GM13976 (cell line): Measurements from ENCODE around the gene SFXN1.
"Not testable (repeated sequence)": the region's sequence is repeated elsewhere in the genome, so short reads cannot be mapped to it uniquely, and the experiment has no call there.

ENCODE experiments used
- DNase-seq: peaks from one replicate; pipeline ENCODE4 v3.0.0; 2012; ENCODE audit warnings: low spot score
- in situ Hi-C: fragments of 300-500 bp; cut with MboI; formaldehyde crosslinking; loops from one replicate; pipeline ENCODE4 v1.12.0; 2022; ENCODE audit warnings: low sequenced_read_pairs, mixed read lengths, inconsistent platforms; ENCODE audit not compliant: unreplicated experiment
- TF ChIP-seq, protein P1 (sequence below): IDR thresholded peaks from 2 replicates; pipeline ENCODE4 v1.5.1; 2012; ENCODE audit warnings: borderline replicate concordance, mild to moderate bottlenecking; ENCODE audit not compliant: insufficient read depth; ENCODE audit errors: extremely low read depth, missing control alignments, control extremely low read depth

Gene SFXN1

DNA sequence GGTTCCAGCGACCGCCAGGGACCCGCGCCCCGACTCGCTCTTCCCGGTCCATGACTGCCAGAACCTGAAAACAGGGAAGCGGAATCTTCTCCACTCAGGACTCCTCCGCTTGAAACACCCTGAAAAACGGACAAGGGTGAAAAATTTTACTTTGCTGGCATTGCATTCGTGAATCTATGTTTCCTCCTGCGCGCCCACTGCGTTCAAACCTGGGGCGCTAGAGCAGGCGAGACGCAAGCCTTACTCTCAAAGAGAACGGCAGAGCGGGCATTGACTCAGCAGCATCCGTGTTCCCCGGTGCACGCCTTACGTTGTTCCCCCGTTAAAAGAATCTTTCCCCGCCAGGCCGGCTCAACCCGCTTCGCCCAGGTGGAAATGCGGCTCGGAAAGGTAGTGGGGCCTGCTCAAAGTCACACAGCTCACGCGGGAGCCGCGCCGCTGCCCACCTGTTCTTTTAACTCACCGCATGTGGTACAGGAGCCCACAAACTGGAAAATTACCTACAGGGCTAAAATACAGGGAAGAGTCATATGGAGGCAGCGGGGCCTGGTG is 33.4 kb upstream of the SFXN1 start:
- TF ChIP-seq, protein P1, sequence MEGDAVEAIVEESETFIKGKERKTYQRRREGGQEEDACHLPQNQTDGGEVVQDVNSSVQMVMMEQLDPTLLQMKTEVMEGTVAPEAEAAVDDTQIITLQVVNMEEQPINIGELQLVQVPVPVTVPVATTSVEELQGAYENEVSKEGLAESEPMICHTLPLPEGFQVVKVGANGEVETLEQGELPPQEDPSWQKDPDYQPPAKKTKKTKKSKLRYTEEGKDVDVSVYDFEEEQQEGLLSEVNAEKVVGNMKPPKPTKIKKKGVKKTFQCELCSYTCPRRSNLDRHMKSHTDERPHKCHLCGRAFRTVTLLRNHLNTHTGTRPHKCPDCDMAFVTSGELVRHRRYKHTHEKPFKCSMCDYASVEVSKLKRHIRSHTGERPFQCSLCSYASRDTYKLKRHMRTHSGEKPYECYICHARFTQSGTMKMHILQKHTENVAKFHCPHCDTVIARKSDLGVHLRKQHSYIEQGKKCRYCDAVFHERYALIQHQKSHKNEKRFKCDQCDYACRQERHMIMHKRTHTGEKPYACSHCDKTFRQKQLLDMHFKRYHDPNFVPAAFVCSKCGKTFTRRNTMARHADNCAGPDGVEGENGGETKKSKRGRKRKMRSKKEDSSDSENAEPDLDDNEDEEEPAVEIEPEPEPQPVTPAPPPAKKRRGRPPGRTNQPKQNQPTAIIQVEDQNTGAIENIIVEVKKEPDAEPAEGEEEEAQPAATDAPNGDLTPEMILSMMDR, result no peak
- DNase-seq, result no peak
- in situ Hi-C loops, result loop anchor here (10.0 kb wide), 1 partner anchor 490 kb away; no protein-coding TSS in a partner anchor

DNA sequence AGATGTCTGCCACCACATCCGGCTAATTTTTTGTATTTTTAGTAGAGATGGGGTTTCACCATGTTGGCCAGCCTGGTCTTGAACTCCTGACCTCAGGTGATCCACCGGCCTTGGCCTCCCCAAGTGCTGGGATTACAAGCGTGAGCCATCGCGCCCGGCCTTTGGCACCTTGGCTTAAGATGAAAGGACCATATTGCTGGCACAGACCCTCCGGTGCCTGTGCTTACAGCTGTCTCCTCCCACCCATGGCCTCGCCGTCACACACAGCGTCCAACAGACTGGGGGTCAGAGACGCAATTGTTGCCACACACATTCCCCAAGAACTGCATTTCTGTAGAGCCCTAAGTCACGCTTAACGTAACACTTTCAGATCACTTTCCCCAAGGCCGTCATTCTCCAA is 32.0 kb upstream of the SFXN1 start:
- not testable (repeated sequence) for DNase-seq
- in situ Hi-C loops, result loop anchor here (10.0 kb wide), 1 partner anchor 492 kb away; no protein-coding TSS in a partner anchor

DNA sequence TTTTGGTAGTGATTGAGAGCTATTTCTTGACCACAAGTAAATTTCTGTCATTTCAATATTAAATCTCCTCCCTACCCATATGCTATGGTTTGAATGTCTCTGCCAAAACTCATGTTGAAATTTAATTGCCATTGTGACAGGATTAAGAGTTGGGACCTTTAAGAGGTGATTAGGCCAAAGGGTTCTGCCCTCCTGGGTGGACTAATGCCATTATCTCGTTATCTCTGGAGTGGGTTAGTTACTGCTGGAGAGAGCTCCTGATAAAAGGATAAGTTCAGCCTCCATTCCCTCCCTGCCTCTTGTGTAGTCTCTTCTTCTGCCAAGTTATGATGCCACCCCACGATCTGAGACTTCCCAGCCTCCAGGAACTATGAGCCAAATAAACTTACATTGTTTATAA is 30.8 kb upstream of the SFXN1 start:
- no peak for DNase-seq
- in situ Hi-C loops, result loop anchor here (10.0 kb wide), 1 partner anchor 493 kb away; no protein-coding TSS in a partner anchor
- TF ChIP-seq, protein P1, result no peak

- no peak for DNase-seq
- TF ChIP-seq, protein P1, result no peak
- in situ Hi-C loops, result loop anchor here (10.0 kb wide), 1 partner anchor 493 kb away; no protein-coding TSS in a partner anchor
Observed at GRCh38 chr5:175448276-175448675, 30.1 kb upstream of the SFXN1 start.

DNA sequence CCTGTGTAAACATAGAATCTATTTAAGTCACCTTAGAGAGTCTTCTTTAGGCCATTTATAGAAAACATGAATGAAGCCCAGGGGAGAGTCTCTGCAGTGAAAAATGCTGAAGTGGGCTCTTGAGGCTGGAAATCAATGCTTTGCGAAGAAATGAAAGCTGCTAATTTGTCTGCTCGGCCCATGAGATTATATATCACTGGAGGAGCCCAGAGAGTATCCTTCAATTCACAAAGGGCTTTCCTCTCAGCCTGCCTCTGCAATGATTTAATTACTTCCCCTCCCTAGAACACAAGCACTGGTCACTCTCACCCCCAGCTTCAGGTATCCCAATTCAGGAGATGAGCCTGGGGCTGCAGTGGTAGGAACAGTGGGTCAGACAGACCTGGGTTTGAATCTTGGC is 26.2 kb upstream of the SFXN1 start:
- DNase-seq, result no peak
- in situ Hi-C loops, result no loop called here
- TF ChIP-seq, protein P1, result no peak

DNA sequence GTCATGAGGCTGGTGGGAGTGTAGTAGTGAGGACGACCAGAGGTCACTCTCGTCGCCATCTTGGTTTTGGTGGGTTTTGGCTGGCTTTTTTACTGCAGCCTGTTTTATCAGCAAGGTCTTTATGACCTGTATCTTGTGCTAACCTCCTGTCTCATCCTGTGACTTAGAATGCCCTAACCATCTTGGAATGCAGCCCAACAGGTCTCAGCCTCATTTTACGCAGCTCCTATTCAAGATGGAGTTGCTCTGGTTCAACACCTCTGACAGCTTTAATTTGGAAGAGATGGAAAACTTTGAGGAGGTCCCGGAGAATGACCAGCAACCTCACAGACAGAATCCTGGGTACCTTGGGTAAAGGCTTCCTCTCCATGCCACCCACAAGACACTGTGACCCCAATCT is 24.0 kb upstream of the SFXN1 start:
- DNase-seq, in situ Hi-C loops: not testable (repeated sequence)

DNA sequence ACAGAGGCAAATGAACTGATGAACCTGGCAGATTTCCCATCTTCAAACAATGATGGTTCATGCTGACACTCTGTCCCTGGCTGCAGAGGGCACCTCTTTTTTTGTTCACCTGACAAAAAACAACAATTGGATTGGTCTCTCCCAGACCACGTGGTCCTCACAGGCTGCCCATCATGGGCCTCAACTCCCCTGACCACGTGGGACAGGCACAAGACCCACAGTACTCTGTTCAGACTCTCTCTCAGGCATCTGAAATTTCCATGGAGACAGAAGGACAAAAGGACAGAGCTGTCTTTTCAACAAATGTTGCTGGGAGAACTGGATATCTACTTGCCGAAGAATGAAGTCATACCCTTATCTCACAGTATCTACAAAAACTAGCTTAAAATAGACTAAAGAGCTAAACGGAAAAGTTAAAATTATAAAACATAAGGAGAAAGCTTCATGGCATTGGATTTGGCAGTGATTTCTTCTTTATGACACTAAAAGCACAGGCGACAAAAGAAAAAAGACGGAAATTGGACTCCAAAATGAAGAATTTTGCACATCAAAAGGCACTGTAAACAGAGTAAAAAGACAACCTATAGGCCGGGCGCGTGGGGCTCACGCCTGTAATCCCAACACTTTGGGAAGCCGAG is 22.1 kb upstream of the SFXN1 start:
- TF ChIP-seq, protein P1, result no peak
- no peak for DNase-seq
- in situ Hi-C loops, result no loop called here
